Spleen (tissue), 3 donors: ENCODE results near the gene C6orf47.

Experiments used
- POLR2A ChIP-seq, 3 donors: fragments of 450-650 bp; IDR thresholded peaks; one replicate each; pipeline ENCODE4 v1.5.1; 2017; ENCODE audit warnings: antibody characterized with exemption in 3 of 3, mild to moderate bottlenecking in 1 of 3
- POLR2AphosphoS5 ChIP-seq, 3 donors: sonication (generic); formaldehyde crosslinking; IDR thresholded peaks; one replicate each; pipeline ENCODE4 v1.5.1; 2017; ENCODE audit warnings: antibody characterized with exemption in 3 of 3

GRCh38 chr6:31697555-31697954 lies 37.0 kb upstream of the C6orf47 start:
- TF ChIP-seq POLR2AphosphoS5 (IDR thresholded peaks at IDR 0.05), result no peak
- no peak for TF ChIP-seq POLR2A (IDR thresholded peaks at IDR 0.05)
